Prostate gland (tissue), 2 donors: Measurements from ENCODE around the gene TGIF1. TPM values are rescaled to one million over a fixed set of nuclear protein-coding genes. Genes with fewer than 3 reads are reported as not detected.
"Not testable (repeated sequence)": the region's sequence is repeated elsewhere in the genome, so short reads cannot be mapped to it uniquely, and the experiment has no call there.

ENCODE experiments used
- DNase-seq: peaks from one replicate; pipeline ENCODE4 v3.0.0-alpha.2; 2019; ENCODE audit warnings: low spot score
- H3K27ac ChIP-seq, 2 donors: fragments of 200-600 bp; sonication (generic); 2 replicates each; pipeline ENCODE4 v1.5.1; 2017 to 2019
- H3K27me3 ChIP-seq: fragments of 200-600 bp; sonication (generic); replicated peaks from 2 replicates; pipeline ENCODE4 v1.5.1; 2019; ENCODE audit not compliant: insufficient read depth
- H3K36me3 ChIP-seq, 2 donors: fragments of 200-600 bp; sonication (generic); 1 replicate in 1 of 2; 2 replicates in 1 of 2; pipeline versions ENCODE4 v1.5.1 to v1.8.1; 2017 to 2019
- H3K4me1 ChIP-seq: fragments of 200-600 bp; sonication (generic); replicated peaks from 2 replicates; pipeline ENCODE4 v1.5.1; 2019
- H3K4me3 ChIP-seq, 2 donors: fragments of 200-600 bp; sonication (generic); 2 replicates each; pipeline ENCODE4 v1.5.1; 2017 to 2019
- H3K9me3 ChIP-seq: fragments of 200-600 bp; sonication (generic); 2 replicates; pipeline ENCODE4 v1.5.1; 2017
- POLR2A ChIP-seq: fragments of 450-650 bp; IDR thresholded peaks from one replicate; pipeline ENCODE4 v1.6.1; 2016; ENCODE audit warnings: antibody characterized with exemption, mild to moderate bottlenecking
- POLR2AphosphoS5 ChIP-seq: sonication (generic); formaldehyde crosslinking; IDR thresholded peaks from one replicate; pipeline ENCODE4 v1.6.1; 2017; ENCODE audit warnings: antibody characterized with exemption
- WGBS: methylation state at CpG from one replicate; pipeline ENCODE4 v1.1.5; 2018; 5-methylcytosine and 5-hydroxymethylcytosine counted together
- intact Hi-C: fragments of 100-400 bp; cut with DNase I; formaldehyde crosslinking; loops from one replicate; pipeline ENCODE4 v1.14.2; 2022
- total RNA-seq, 2 donors: library from RNA; depleted of rRNA; stranded (reverse); fragments of >200 nt; gene quantifications; one replicate each; pipeline ENCODE4 v1.1.0, GENCODE V29; 2016
- TF ChIP-seq, protein P1 (sequence below), 4 experiments: fragments of 200-600 bp in 2 of 4; fragments of 450-650 bp in 2 of 4; sonication (generic) in 2 of 4; IDR thresholded peaks; 1 replicate in 3 of 4; 2 replicates in 1 of 4; pipeline ENCODE4 v1.5.1; 2016 to 2019; ENCODE audit warnings: antibody characterized with exemption in 4 of 4, mild to moderate bottlenecking in 2 of 4, moderate library complexity in 2 of 4

TGIF1 gene
- total RNA-seq, 2 donors from 2014 or later, result 124 to 151 TPM

DNA sequence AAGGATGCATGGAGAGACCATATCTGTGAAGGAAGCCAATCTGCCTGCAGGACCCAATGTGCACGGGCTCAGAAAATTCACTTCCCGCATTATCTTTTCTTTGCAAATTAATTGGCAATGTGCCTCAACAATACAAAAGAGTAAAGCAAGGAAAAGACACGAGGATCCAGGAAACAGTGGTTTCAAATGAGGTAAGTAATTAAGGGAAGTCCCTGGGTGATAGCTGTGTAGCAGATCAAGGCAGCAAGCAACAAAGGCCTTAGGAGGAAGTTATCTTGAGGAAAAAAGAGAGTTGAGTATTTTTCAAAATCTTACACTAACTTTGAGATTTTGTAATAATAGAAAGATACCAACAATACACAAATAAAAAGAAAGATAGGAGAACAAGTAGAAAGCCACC lies 44.3 kb upstream of the TGIF1 start:
- Histone ChIP-seq H3K9me3 (no peaks in the 10 kb centered on the region), H3K4me3 (no peak overlapping the region), H3K27ac (no peak overlapping the region), H3K36me3 (no peaks in the 10 kb centered on the region), H3K4me1 (no peaks in the 10 kb centered on the region), H3K27me3 (no peaks in the 10 kb centered on the region)
- intact Hi-C loops, result no loop called here
- DNase-seq, result no peak
- TF ChIP-seq, protein P1, sequence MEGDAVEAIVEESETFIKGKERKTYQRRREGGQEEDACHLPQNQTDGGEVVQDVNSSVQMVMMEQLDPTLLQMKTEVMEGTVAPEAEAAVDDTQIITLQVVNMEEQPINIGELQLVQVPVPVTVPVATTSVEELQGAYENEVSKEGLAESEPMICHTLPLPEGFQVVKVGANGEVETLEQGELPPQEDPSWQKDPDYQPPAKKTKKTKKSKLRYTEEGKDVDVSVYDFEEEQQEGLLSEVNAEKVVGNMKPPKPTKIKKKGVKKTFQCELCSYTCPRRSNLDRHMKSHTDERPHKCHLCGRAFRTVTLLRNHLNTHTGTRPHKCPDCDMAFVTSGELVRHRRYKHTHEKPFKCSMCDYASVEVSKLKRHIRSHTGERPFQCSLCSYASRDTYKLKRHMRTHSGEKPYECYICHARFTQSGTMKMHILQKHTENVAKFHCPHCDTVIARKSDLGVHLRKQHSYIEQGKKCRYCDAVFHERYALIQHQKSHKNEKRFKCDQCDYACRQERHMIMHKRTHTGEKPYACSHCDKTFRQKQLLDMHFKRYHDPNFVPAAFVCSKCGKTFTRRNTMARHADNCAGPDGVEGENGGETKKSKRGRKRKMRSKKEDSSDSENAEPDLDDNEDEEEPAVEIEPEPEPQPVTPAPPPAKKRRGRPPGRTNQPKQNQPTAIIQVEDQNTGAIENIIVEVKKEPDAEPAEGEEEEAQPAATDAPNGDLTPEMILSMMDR (IDR thresholded peaks at IDR 0.05), result no peak
- TF ChIP-seq POLR2A (no peak), POLR2AphosphoS5 (no peak)
- WGBS, result 47% methylated on average over 3 of the region's 3 CpGs

DNA sequence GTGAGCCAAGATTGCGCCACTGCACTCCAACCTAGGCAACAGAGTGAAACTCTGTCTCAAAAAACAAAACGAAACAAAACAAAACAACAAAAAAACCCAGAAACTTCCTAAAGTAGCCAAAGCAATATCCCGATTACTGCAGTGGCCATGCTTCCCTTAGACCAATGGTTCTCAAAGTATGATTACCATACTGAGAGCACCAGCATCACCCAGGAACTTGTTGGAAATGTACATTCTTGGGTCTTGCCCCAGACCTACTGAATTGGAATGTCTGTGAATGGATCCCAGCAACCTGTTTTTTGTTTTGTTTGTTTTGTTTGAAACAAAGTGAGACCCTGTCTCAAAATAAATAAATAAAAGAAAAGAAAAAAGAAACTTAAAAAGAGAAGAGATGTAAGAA lies 41.9 kb upstream of the TGIF1 start:
- no peaks in the 10 kb centered on the region for H3K36me3 ChIP-seq
- no peaks in the 10 kb centered on the region for H3K4me1 ChIP-seq
- H3K27me3 ChIP-seq, result no peaks in the 10 kb centered on the region
- 93% methylated on average over 3 of the region's 3 CpGs for WGBS
- TF ChIP-seq, protein P1 (IDR thresholded peaks at IDR 0.05), result no peak
- TF ChIP-seq POLR2A (no peak), POLR2AphosphoS5 (no peak)
- no peak overlapping the region for H3K27ac ChIP-seq
- H3K4me3 ChIP-seq, result no peak overlapping the region
- intact Hi-C loops, result no loop called here
- no peak for DNase-seq
- H3K9me3 ChIP-seq, result no peaks in the 10 kb centered on the region

DNA sequence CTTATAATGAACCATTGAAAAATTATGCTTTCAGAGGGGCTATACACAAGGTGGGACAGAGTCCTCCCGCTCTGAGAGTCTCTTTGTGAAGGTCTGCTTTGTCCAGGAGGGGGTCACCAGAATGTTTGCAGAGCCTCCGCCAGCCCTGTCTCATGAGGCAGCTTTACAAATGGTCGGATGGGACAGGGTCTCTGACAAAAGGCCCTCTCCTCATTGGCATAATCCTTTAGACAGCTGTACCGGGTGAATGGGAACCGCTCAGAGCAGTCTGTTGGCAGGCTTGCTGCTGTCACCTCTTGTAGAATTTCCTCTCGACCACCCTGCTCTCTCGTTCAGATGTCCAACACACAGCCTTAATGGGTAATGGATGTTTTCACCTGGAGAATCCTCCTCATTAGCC lies 40.2 kb upstream of the TGIF1 start:
- TF ChIP-seq POLR2A, result no peak

DNA sequence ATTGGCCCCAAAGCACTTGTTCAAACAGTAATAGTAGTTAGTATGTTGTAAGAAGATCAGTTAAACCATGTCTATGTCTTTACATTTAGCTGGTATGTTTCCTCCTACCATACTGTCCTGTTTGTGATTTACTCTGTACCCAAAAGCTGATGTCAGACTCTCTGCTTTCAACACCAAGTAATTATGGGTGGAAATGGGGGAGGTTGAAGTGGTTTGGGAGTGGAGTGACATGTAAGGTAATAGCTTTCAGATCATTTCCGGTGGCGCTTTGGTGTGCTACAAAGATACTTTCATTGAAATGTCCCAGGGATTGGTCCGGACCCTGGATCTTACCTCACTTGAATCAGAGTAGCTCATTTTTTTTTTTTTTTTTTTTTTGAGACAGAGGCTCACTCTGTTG lies 39.7 kb upstream of the TGIF1 start:
- 89% methylated on average over 3 of the region's 3 CpGs for WGBS
- Histone ChIP-seq H3K4me3 (no peak overlapping the region), H3K4me1 (no peaks in the 10 kb centered on the region), H3K9me3 (no peaks in the 10 kb centered on the region), H3K27me3 (no peaks in the 10 kb centered on the region), H3K27ac (no peak overlapping the region), H3K36me3 (no peaks in the 10 kb centered on the region)
- DNase-seq, result no peak
- TF ChIP-seq POLR2A (no peak), POLR2AphosphoS5 (no peak)
- TF ChIP-seq, protein P1 (IDR thresholded peaks at IDR 0.05), result no peak
- intact Hi-C loops, result no loop called here

More for the DNA sequence above, 40.2 kb upstream of the TGIF1 start:
- H3K36me3 ChIP-seq, result no peaks in the 10 kb centered on the region
- H3K4me1 ChIP-seq, result no peaks in the 10 kb centered on the region
- no peaks in the 10 kb centered on the region for H3K27me3 ChIP-seq
- no peak for DNase-seq
- intact Hi-C loops, result no loop called here
- no peaks in the 10 kb centered on the region for H3K9me3 ChIP-seq
- no peak overlapping the region for H3K27ac ChIP-seq
- no peak overlapping the region for H3K4me3 ChIP-seq
- 95% methylated on average over 7 of the region's 7 CpGs for WGBS

DNA sequence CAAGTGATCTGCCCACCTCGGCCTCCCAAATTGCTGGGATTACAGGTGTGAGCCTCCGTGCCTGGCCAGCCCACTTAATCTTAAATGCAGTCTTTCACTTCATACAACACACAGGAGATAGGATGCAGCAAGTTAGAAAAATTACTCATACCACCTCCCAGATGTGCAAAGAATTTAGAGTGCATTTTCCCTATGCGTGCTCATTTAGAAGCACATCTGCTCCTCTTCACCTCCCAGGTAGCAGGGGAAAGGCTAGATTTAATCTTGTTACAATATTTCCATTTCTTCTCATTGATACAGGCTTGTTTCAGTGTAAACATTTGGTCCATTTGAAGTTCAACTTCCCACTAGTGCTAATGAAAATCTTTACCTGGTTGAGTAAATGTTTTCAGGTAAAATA lies 39.1 kb upstream of the TGIF1 start:
- intact Hi-C loops, H3K36me3 ChIP-seq, H3K9me3 ChIP-seq, H3K4me3 ChIP-seq, DNase-seq, H3K4me1 ChIP-seq, H3K27ac ChIP-seq, H3K27me3 ChIP-seq: not testable (repeated sequence)
- 63% methylated on average over 3 of the region's 3 CpGs for WGBS

DNA sequence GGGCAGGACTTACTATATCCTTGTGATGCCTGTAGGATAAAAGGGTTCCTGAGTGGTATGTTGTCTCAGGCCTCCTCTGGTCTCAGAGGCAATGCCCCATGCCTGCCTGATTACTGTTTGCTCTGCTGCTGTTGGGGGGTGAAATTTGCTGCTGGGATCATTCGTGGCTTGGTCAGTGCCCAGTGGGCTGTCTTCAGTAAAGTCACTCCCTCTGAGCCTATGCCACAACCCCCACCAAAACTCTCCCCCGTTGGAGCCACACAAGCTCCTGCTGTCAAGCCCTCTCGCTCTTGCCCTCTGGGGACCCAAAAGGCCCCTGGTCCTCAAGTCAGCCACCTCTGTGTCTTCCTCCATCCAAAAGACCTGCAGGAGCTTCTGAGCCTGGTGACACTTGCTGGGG lies 38.6 kb upstream of the TGIF1 start:
- TF ChIP-seq POLR2AphosphoS5, result no peak
- no peak for TF ChIP-seq POLR2A
- TF ChIP-seq, protein P1 (IDR thresholded peaks at IDR 0.05), result no peak
- Histone ChIP-seq H3K36me3 (no peaks in the 10 kb centered on the region), H3K9me3 (no peaks in the 10 kb centered on the region), H3K4me1 (no peaks in the 10 kb centered on the region), H3K27ac (no peak overlapping the region), H3K4me3 (no peak overlapping the region), H3K27me3 (no peaks in the 10 kb centered on the region)
- no peak for DNase-seq
- 94% methylated on average over 3 of the region's 3 CpGs for WGBS
- intact Hi-C loops, result no loop called here
